C4-2B (cell line): ENCODE measurements around the gene ABHD12B.
"Not testable (repeated sequence)": the region's sequence is repeated elsewhere in the genome, so short reads cannot be mapped to it uniquely, and the experiment has no call there.

Source experiments
- CTCF ChIP-seq: fragments of 450-650 bp; conservative IDR thresholded peaks from 2 replicates; pipeline ENCODE4 v1.5.1; 2017; ENCODE audit warnings: mild to moderate bottlenecking
- ZFX ChIP-seq: fragments of 450-650 bp; IDR thresholded peaks from 2 replicates; pipeline ENCODE4 v1.6.1; 2017

- not testable (repeated sequence) for TF ChIP-seq CTCF, ZFX
These were observed 24.6 kb downstream of the ABHD12B start for GRCh38 chr14:50896421-50896820.
